K562 (cell line): ENCODE measurements around the gene ASS1. TPM values are rescaled to one million over a fixed set of nuclear protein-coding genes. Genes with fewer than 3 reads are reported as not detected.

Experiments used
- ATAC-seq: fragments of 200-7000 bp; cut with Tn5 transposase; 3 replicates; pipeline ENCODE4 v1.9.1; 2020; ENCODE audit warnings: moderate library complexity
- BruUV-seq: library from RNA; stranded (reverse); fragments of 400-500 nt; replicated peaks from 2 replicates; lab custom pipeline; 2021; lab: Mats Ljungman, UMichigan
- CTCF ChIA-PET: fragments of 300-600 bp; formaldehyde crosslinking; extraction: SDS; loops from one replicate; lab custom pipeline; 2021; ENCODE audit warnings: low intra/inter-chr PET ratio; lab: Yijun Ruan, JAX
- POLR2A ChIA-PET: fragments of 300-600, 350-650 bp; sonication (Branson Sonifier 250); formaldehyde crosslinking; extraction: SDS; loops from one replicate; lab custom pipeline; 2021; ENCODE audit warnings: antibody characterized with exemption, inconsistent platforms; lab: Yijun Ruan, JAX
- DNase-seq, 4 experiments: peaks; one replicate each; pipeline versions ENCODE4 v3.0.0 to v3.0.0-alpha.2; 2011 to 2018; ENCODE audit warnings: low spot score in 3 of 4, mixed read lengths in 3 of 4; ENCODE audit errors: extremely low read depth in 1 of 4
- FAIRE-seq: peaks from 2 replicates; lab custom pipeline; 2011; peaks lifted over from hg19 to GRCh38; lab: Jason Lieb, UNC
- H2AFZ ChIP-seq: 2 replicates; pipeline ENCODE4 v1.6.0; 2011; ENCODE audit warnings: low read depth, low read length, control low read depth, inconsistent platforms
- H3K27ac ChIP-seq: fragments of 200-600 bp; 3 replicates; pipeline ENCODE4 v1.8.0; 2011; ENCODE audit warnings: low read depth, mild to moderate bottlenecking, control low read depth, inconsistent platforms, low read length, moderate library complexity, mixed read lengths; ENCODE audit errors: extremely low read depth
- H3K27me3 ChIP-seq, 2 experiments: fragments of 300-600 bp in 1 of 2; 2 replicates in 1 of 2; 3 replicates in 1 of 2; pipeline versions ENCODE4 v1.6.0 to v1.8.0; 2011; ENCODE audit warnings: inconsistent platforms in 2 of 2, low read length in 2 of 2, mild to moderate bottlenecking in 1 of 2, mixed read lengths in 1 of 2, moderate library complexity in 1 of 2; ENCODE audit not compliant: control insufficient read depth in 2 of 2, insufficient read depth in 2 of 2
- H3K36me3 ChIP-seq: fragments of 300-600 bp; 3 replicates; pipeline ENCODE4 v1.8.0; 2011; ENCODE audit warnings: mild to moderate bottlenecking, low read length, inconsistent platforms; ENCODE audit not compliant: control insufficient read depth, insufficient read depth
- H3K4me1 ChIP-seq, 2 experiments: fragments of 200-600 bp in 1 of 2; replicated peaks in 1 of 2; 2 replicates in 1 of 2; 3 replicates in 1 of 2; pipeline versions ENCODE4 v1.5.1 to v1.8.0; 2011; ENCODE audit warnings: inconsistent platforms in 2 of 2, low read length in 2 of 2, mild to moderate bottlenecking in 1 of 2, mixed read lengths in 1 of 2, moderate library complexity in 1 of 2; ENCODE audit not compliant: control insufficient read depth in 2 of 2, insufficient read depth in 2 of 2
- H3K4me2 ChIP-seq: 2 replicates; pipeline ENCODE4 v1.6.1; 2011; ENCODE audit warnings: low read length, control low read depth, inconsistent platforms, mixed read lengths; ENCODE audit not compliant: insufficient read depth
- H3K4me3 ChIP-seq: fragments of 200-600 bp; sonication (generic), shearing (Covaris generic); 2 replicates; pipeline ENCODE4 v1.5.1; 2016; ENCODE audit warnings: control low read depth, inconsistent platforms
- H3K79me2 ChIP-seq: fragments of 200-600 bp; 3 replicates; pipeline ENCODE4 v1.8.0; 2011; ENCODE audit warnings: low read length, inconsistent platforms; ENCODE audit not compliant: control insufficient read depth, insufficient read depth
- H3K9ac ChIP-seq, 2 experiments: 2 replicates each; pipeline versions ENCODE4 v1.6.0 to v1.6.1; 2011; ENCODE audit warnings: low read depth in 2 of 2, low read length in 2 of 2, control low read depth in 1 of 2, inconsistent platforms in 1 of 2, mild to moderate bottlenecking in 1 of 2, mixed read lengths in 1 of 2; ENCODE audit not compliant: insufficient read depth in 1 of 2
- H3K9me1 ChIP-seq: one replicate; pipeline ENCODE4 v1.6.0; 2011; ENCODE audit warnings: inconsistent platforms, mild to moderate bottlenecking, low read length, moderate library complexity; ENCODE audit not compliant: control insufficient read depth, insufficient read depth
- H3K9me3 ChIP-seq: replicated peaks from 2 replicates; pipeline ENCODE4 v1.5.1; 2011; ENCODE audit warnings: low read depth, low read length, inconsistent platforms; ENCODE audit not compliant: control insufficient read depth, insufficient read depth
- H4K20me1 ChIP-seq: replicated peaks from 2 replicates; pipeline ENCODE4 v1.6.1; 2011; ENCODE audit warnings: low read length, inconsistent platforms, mixed read lengths; ENCODE audit not compliant: control insufficient read depth, insufficient read depth
- E2F6 ChIP-seq, 2 experiments: IDR thresholded peaks; 2 replicates each; pipeline ENCODE4 v1.6.1; 2011; ENCODE audit warnings: borderline replicate concordance in 1 of 2, control low read depth in 1 of 2, low read depth in 1 of 2, low read length in 1 of 2, mild to moderate bottlenecking in 1 of 2, mixed read lengths in 1 of 2, moderate library complexity in 1 of 2; ENCODE audit not compliant: insufficient read depth in 1 of 2, insufficient read length in 1 of 2, poor library complexity in 1 of 2, severe bottlenecking in 1 of 2; ENCODE audit errors: extremely low read depth in 1 of 2
- TBL1XR1 ChIP-seq, 2 experiments: IDR thresholded peaks; 2 replicates each; pipeline ENCODE4 v1.6.1; 2012; ENCODE audit warnings: improper control_type of control experiment in 2 of 2, low read length in 2 of 2, mild to moderate bottlenecking in 1 of 2
- WGBS: fragments of 100-300 bp; shearing (Covaris generic); methylation state at CpG from one replicate; pipeline ENCODE4 v1.1.6; 2016; ENCODE audit warnings: low coverage, mixed read lengths; ENCODE audit not compliant: insufficient coverage; ENCODE audit errors: missing lambda C conversion rate; 5-methylcytosine and 5-hydroxymethylcytosine counted together
- in situ Hi-C: fragments of 300-500 bp; cut with MboI; formaldehyde crosslinking; loops from 4 replicates; pipeline ENCODE4 v1.15.0; 2018; ENCODE audit warnings: inconsistent platforms, mixed read lengths
- intact Hi-C: fragments of 100-400 bp; cut with micrococcal nuclease; formaldehyde crosslinking; loops from 2 replicates; pipeline ENCODE4 v1.14.2; 2022
- polyA plus RNA-seq, 8 experiments: library from polyadenylated mRNA; depleted of rRNA in 4 of 8; stranded (reverse) in 5 of 8; unstranded in 3 of 8; fragments of >200 nt; fragmentation: Nextera tagmentation in 2 of 8; fragmentation: Illumina TruSeq in 1 of 8; extraction: Ambion mirVana in 2 of 8; extraction: Trizol in 1 of 8; gene quantifications; 2 replicates each; pipeline versions ENCODE4 v1.2.1 to v1.2.3, GENCODE V29; 2011 to 2014; ENCODE audit warnings: inconsistent platforms in 1 of 8, missing spikeins in 1 of 8
- total RNA-seq, 7 experiments: library from RNA; depleted of rRNA in 6 of 7; stranded (reverse); fragments of >200 nt in 6 of 7; fragmentation: Illumina TruSeq in 2 of 7; extraction: Trizol in 2 of 7; gene quantifications; 2 replicates each; pipeline versions ENCODE4 v1.2.1 to v1.2.3, GENCODE V29; 2011 to 2021; ENCODE audit warnings: low replicate concordance in 1 of 7

The ASS1 gene
- total and polyA plus RNA-seq, 9 of the 15 experiments (the other 6 are each of a cell fraction or from before 2014, with no cell fraction given), result 1.5 to 5.7 (median 3.7) TPM

- Histone ChIP-seq H3K27ac (no peak overlapping the region), H3K79me2 (no peaks in the 10 kb centered on the region), H2AFZ (no peak overlapping the region), H3K4me1 (peaks cover 11 to 55% of the 10 kb centered on the region in 2 experiments), H3K27me3 (no peaks in the 10 kb centered on the region), H4K20me1 (no peaks in the 10 kb centered on the region), H3K4me3 (no peak overlapping the region), H3K9me1 (no peaks in the 10 kb centered on the region), H3K4me2 (no peak overlapping the region), H3K9me3 (no peaks in the 10 kb centered on the region), H3K9ac (peak overlapping the region in 1 of 2 experiments; percentile 37; a peak in 2 of 4 replicates), H3K36me3 (no peaks in the 10 kb centered on the region)
- POLR2A ChIA-PET, result interaction anchor here (1.2 kb wide), 2 partner anchors 33 to 45 kb away, joined by 3 read pairs; no protein-coding TSS in a partner anchor
- intact Hi-C loops, result no loop called here
- FAIRE-seq (no peak), ATAC-seq (no peak), DNase-seq (no peak)
- CTCF ChIA-PET, result no interaction called here
- 62% methylated on average over 13 of the region's 13 CpGs for WGBS
- in situ Hi-C loops, result no loop called here
- TF ChIP-seq TBL1XR1 (IDR thresholded peaks at IDR 0.05; ENCODE audit: low read length in 2 of 2) (no peak), E2F6 (IDR thresholded peaks at IDR 0.05; ENCODE audit: borderline replicate concordance in 1 of 2, extremely low read depth in 1 of 2, insufficient read depth in 1 of 2, insufficient read length in 1 of 2, low read depth in 1 of 2, low read length in 1 of 2, poor library complexity in 1 of 2, severe bottlenecking in 1 of 2) (peak in 1 of 2 experiments; percentile 64)
- BruUV-seq, result no TSS peak
These were observed 83.0 kb downstream of the ASS1 start for GRCh38 chr9:130527651-130528310.
